ENCODE measurements around the gene TADA3.
A peak's percentile ranks its signal among the peaks of the same experiment; 100 is the strongest.

Gene TADA3

DNA sequence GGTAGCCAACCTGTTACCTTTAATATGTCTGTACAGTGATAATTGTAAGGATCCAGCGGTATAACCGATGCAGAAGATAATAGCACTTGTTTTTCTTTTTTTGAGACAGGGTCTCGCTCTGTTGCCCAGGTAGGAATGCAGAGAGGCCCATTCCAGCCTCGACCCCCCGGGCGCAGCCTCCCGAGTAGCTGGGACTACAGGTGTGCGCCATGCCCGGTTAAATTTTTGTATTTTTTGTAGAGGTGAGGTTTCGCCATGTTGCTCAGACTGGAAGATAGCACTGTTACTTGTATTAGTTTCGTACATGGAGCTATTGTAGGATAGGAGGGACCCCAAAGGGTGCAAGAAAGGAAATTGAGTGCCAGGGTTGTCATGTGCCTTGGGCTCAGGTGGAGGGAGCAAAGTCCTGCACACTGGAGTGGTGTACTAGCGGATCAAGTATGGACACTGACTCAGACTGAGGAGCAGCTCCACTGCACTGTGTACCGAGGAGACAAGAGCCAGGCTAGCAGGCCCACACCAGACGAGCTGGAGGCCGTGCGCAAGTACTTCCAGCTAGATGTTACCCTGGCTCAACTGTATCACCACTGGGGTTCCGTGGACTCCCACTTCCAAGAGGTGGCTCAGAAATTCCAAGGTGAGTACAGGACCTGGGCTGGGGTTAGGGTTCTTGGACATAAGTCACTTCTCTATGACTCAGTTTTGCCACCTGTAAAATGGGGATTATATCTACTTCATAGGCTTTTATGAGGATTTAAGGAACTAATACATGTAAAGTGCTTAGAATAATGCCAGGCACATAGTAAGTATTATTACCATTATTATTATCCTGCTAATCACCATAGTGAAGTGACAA is 41.5 kb downstream of the TADA3 start:
- Histone ChIP-seq H3K4me1 (peaks cover 10% of the 10 kb centered on the region), H3K4me3 (ENCODE audit: low read depth, low read length) (peak overlapping the region; percentile 85), H3K9me3 (ENCODE audit: control insufficient read depth, low read length) (no peaks in the 10 kb centered on the region), H3K9ac (peak overlapping the region; percentile 29), H3K27me3 (ENCODE audit: control insufficient read depth, insufficient read depth, low read length) (no peaks in the 10 kb centered on the region), H3K4me2 (ENCODE audit: low read length) (peak overlapping the region; percentile 100), H3K36me3 (ENCODE audit: control insufficient read depth, insufficient read depth, low read length) (no peaks in the 10 kb centered on the region), H3K27ac (peak overlapping the region; percentile 96), H2AFZ (peak overlapping the region; percentile 100), H3K79me2 (no peaks in the 10 kb centered on the region)
- TF ChIP-seq, protein P1, sequence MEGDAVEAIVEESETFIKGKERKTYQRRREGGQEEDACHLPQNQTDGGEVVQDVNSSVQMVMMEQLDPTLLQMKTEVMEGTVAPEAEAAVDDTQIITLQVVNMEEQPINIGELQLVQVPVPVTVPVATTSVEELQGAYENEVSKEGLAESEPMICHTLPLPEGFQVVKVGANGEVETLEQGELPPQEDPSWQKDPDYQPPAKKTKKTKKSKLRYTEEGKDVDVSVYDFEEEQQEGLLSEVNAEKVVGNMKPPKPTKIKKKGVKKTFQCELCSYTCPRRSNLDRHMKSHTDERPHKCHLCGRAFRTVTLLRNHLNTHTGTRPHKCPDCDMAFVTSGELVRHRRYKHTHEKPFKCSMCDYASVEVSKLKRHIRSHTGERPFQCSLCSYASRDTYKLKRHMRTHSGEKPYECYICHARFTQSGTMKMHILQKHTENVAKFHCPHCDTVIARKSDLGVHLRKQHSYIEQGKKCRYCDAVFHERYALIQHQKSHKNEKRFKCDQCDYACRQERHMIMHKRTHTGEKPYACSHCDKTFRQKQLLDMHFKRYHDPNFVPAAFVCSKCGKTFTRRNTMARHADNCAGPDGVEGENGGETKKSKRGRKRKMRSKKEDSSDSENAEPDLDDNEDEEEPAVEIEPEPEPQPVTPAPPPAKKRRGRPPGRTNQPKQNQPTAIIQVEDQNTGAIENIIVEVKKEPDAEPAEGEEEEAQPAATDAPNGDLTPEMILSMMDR (IDR thresholded peaks at IDR 0.05): no peak

DNA sequence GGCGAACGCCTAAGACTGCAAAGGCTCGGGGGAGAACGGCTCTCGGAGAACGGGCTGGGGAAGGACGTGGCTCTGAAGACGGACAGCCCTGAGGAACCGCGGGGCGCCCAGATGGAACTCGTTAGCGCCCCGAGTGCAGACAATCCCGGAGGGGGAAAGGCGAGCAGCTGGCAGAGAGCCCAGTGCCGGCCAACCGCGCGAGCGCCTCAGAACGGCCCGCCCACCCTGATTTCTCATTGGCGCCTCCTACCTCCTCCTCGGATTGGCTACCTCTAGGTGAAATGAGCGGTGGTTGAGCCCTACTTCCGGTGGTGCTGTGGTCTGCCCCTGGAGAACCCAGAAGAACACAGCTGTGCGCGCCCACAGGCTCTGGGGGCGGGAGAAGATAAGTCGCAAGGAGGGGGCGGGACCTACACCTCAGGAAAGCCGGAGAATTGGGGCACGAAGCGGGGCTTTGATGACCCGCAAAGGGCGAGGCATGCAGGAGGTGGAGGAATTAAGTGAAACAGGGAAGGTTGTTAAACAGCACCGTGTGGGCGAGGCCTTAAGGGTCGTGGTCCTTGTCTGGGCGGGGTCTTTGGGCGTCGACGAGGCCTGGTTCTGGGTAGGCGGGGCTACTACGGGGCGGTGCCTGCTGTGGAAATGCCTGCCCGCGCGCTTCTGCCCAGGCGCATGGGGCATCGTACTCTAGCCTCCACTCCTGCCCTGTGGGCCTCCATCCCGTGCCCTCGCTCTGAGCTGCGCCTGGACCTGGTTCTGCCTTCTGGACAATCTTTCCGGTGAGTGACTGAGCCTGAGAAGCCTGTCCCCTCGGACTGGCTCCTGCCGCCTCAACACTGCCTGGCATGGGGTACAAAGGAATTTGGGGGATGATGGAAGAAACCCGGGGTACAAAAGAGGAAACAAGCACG is 42.4 kb downstream of the TADA3 start, which contains the start of gene OGG1:
Gene OGG1, plus strand, starts transcription at position 308 of the 911 bp plus-strand sequence. Its CDS starts 335 bp downstream, at position 643.
- peaks cover 10% of the 10 kb centered on the region for H3K4me1 ChIP-seq
- H3K9ac ChIP-seq: peak within 1 kb of the TSS; percentile 74
- peak within 1 kb of the TSS; percentile 100 for H3K4me2 ChIP-seq (ENCODE audit: low read length)
- peak within 1 kb of the TSS; percentile 85 for H3K4me3 ChIP-seq (ENCODE audit: low read depth, low read length)
- H3K27me3 ChIP-seq (ENCODE audit: control insufficient read depth, insufficient read depth, low read length): no peaks in the 10 kb centered on the region
- H3K27ac ChIP-seq: peak within 1 kb of the TSS; percentile 96
- H3K9me3 ChIP-seq (ENCODE audit: control insufficient read depth, low read length): no peaks in the 10 kb centered on the region
- no peaks in the 10 kb centered on the region for H3K79me2 ChIP-seq
- peak within 1 kb of the TSS; percentile 100 for H2AFZ ChIP-seq
- TF ChIP-seq, protein P1 (IDR thresholded peaks at IDR 0.05): peak; percentile 44
- H3K36me3 ChIP-seq (ENCODE audit: control insufficient read depth, insufficient read depth, low read length): no peaks in the 10 kb centered on the region

DNA sequence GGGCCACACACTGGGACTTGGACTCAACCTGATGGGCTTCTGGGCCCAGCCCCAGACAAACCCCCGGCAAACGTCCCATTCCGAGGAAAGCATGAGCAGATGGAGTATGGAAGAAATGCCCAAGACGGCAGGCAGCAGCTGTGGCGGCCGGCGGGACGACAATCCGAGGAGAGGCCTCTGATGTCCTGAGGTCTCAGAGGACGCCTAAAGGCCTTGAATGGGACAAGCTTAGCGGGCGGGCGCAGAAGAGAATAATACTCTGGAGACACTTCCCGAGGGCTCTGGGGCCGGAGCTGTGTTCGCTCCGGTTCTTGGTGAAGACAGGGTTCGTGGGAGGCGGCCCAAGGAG is 43.0 kb downstream of the TADA3 start:
- H2AFZ ChIP-seq: peak overlapping the region; percentile 100
- H3K79me2 ChIP-seq: no peaks in the 10 kb centered on the region
- H3K4me1 ChIP-seq: peaks cover 10% of the 10 kb centered on the region
- peak overlapping the region; percentile 96 for H3K27ac ChIP-seq
- no peaks in the 10 kb centered on the region for H3K36me3 ChIP-seq (ENCODE audit: control insufficient read depth, insufficient read depth, low read length)
- H3K4me3 ChIP-seq (ENCODE audit: low read depth, low read length): peak overlapping the region; percentile 85
- peak overlapping the region; percentile 100 for H3K4me2 ChIP-seq (ENCODE audit: low read length)
- peak overlapping the region; percentile 74 for H3K9ac ChIP-seq
- TF ChIP-seq, protein P1 (IDR thresholded peaks at IDR 0.05): no peak
- no peaks in the 10 kb centered on the region for H3K27me3 ChIP-seq (ENCODE audit: control insufficient read depth, insufficient read depth, low read length)
- H3K9me3 ChIP-seq (ENCODE audit: control insufficient read depth, low read length): no peaks in the 10 kb centered on the region

DNA sequence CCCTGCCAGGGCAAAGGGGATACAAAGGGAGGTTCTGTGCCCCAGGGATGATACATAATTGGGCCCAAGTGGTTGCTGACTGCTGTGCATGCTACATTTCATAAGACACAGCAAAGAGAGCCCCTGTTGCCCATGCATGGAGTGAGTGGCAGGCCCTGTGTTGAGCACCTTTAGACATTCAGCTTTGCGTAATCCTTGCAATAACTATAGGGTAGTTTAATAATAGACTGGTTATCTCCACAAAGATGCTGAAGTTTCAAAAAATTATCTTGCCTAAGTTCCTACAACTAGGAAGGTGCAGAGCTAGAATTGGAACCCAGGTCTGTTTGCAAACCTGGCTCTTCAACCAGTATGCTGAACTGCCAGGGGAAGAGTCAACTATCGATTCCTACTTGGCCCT is 44.2 kb downstream of the TADA3 start:
- no peak overlapping the region for H3K27ac ChIP-seq
- H3K79me2 ChIP-seq: no peaks in the 10 kb centered on the region
- peaks cover 10% of the 10 kb centered on the region for H3K4me1 ChIP-seq
- no peaks in the 10 kb centered on the region for H3K36me3 ChIP-seq (ENCODE audit: control insufficient read depth, insufficient read depth, low read length)
- H3K9ac ChIP-seq: no peak overlapping the region
- no peaks in the 10 kb centered on the region for H3K9me3 ChIP-seq (ENCODE audit: control insufficient read depth, low read length)
- no peak overlapping the region for H2AFZ ChIP-seq
- TF ChIP-seq, protein P1 (IDR thresholded peaks at IDR 0.05): no peak
- no peaks in the 10 kb centered on the region for H3K27me3 ChIP-seq (ENCODE audit: control insufficient read depth, insufficient read depth, low read length)
- no peak overlapping the region for H3K4me2 ChIP-seq (ENCODE audit: low read length)
- no peak overlapping the region for H3K4me3 ChIP-seq (ENCODE audit: low read depth, low read length)

Data from parathyroid adenoma (tissue), 2 donors.